ENCODE data around the gene GALNT14. TPM values are rescaled to one million over a fixed set of nuclear protein-coding genes. Genes with fewer than 3 reads are reported as not detected.

Gene GALNT14
- total and polyA plus RNA-seq, 9 donors = 1.4 to 6.9 (median 2.9) TPM

DNA sequence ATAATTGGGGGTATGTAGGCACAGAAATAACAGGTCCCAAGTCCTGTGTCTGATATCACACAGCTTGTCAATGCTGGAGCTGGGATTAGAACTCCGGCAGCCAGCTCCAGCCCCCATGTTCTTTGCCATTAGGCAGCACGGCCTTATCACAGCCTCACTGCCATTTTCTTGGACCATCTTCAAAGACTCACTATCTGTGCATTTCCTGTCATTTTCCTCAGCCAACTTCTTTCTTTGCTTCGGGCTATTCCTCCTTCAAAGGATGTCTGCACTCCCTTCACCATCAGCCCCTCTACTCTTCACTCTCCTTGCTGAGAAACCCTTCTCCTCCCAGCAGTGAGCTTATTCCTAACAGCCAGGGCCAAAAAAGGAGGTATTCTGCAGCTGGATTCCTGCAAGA lies 139.6 kb downstream of the GALNT14 start:
- DNase-seq = no peak
- H3K9me3 ChIP-seq (replicated peaks; ENCODE audit: control insufficient read depth, low read depth, low read length) = no peaks in the 10 kb centered on the region
- H3K36me3 ChIP-seq (ENCODE audit: control insufficient read depth, insufficient read depth, low read length) = no peaks in the 10 kb centered on the region
- no peaks in the 10 kb centered on the region for H3K4me1 ChIP-seq (ENCODE audit: control insufficient read depth, insufficient read depth, low read length)
- WGBS (ENCODE audit: insufficient coverage) = 58% methylated on average over 3 of the region's 3 CpGs
- no peak overlapping the region for H3K4me3 ChIP-seq (ENCODE audit: low read length)
- no peak overlapping the region for H3K27ac ChIP-seq (ENCODE audit: low read length)
- H3K27me3 ChIP-seq (ENCODE audit: control insufficient read depth, insufficient read depth, low read length) = peaks cover 3% of the 10 kb centered on the region

GRCh38 chr2:30997979-30998378 lies 140.3 kb downstream of the GALNT14 start:
- Histone ChIP-seq H3K36me3 (ENCODE audit: control insufficient read depth, insufficient read depth, low read length) (no peaks in the 10 kb centered on the region), H3K4me1 (ENCODE audit: control insufficient read depth, insufficient read depth, low read length) (no peaks in the 10 kb centered on the region), H3K4me3 (ENCODE audit: low read length) (no peak overlapping the region), H3K9me3 (replicated peaks; ENCODE audit: control insufficient read depth, low read depth, low read length) (no peaks in the 10 kb centered on the region), H3K27ac (ENCODE audit: low read length) (no peak overlapping the region), H3K27me3 (ENCODE audit: control insufficient read depth, insufficient read depth, low read length) (no peaks in the 10 kb centered on the region)
- whole genome bisulfite sequencing (ENCODE audit: insufficient coverage) = 34% methylated on average over 3 of the region's 5 CpGs
- peak; percentile 82 for DNase-seq

DNA sequence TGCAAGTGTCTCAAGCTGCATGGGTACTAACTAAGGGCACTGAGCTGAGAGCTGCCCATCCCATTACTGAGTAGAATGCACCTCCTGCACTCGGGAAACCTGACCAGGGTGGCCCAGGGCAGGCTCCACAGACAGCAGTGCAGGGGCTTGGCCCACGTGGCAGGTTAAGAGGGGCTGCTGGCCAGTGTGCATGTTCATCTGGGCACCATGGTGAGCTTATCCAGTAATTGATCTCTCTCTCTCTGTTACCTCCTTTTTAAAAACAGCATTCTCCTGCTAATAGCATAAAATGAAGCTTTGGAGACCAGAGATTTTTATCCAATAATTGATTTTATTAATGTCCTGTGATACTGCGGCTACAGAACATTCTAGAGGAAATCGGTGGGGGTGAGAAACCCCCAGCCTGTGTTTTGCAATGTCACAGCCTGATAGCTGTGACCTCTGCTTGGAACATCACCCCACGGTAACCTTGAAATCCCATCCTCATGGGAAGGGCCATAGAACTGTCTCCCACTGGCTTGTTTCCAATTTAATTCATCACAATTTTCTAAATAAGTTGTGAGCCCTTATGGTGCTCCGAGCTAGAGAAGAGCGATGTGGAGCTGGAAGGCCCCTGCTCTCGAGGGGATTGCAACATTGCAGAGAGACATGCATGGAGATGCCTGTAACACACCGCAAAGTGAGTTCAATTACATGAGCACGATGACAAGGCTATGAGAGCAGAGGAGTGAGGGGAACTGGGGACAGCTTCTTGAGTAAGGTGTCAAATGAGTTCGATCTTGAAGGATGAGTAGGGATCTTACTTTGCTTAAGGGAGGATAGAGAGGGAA lies 143.8 kb downstream of the GALNT14 start:
- no peaks in the 10 kb centered on the region for H3K36me3 ChIP-seq (ENCODE audit: control insufficient read depth, insufficient read depth, low read length)
- 56% methylated on average over 7 of the region's 11 CpGs for WGBS (ENCODE audit: insufficient coverage)

DNA sequence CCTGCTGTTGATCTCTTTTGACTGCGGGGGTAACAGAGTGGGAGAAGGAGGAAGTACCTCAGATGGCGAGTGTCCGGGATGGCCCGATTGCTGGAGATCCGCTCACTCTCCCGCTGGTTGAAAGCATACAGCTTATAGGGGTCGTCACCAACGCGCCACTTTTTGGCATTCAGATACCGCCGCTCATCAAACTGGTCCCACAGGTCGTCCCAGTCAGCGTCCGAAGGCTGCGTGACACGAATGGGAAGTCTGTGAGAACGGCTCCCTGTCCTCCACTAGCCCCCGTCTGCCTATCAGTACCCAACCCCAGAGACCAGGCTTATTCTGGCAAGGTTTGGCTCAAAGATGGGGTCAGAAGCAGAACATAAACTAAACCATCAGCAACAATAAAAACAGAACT lies 145.5 kb downstream of the GALNT14 start:
- no peak for DNase-seq
- Histone ChIP-seq H3K4me3 (ENCODE audit: low read length) (no peak overlapping the region), H3K9me3 (replicated peaks; ENCODE audit: control insufficient read depth, low read depth, low read length) (no peaks in the 10 kb centered on the region), H3K27ac (ENCODE audit: low read length) (no peak overlapping the region), H3K36me3 (ENCODE audit: control insufficient read depth, insufficient read depth, low read length) (no peaks in the 10 kb centered on the region), H3K4me1 (ENCODE audit: control insufficient read depth, insufficient read depth, low read length) (no peaks in the 10 kb centered on the region), H3K27me3 (ENCODE audit: control insufficient read depth, insufficient read depth, low read length) (peaks cover 2% of the 10 kb centered on the region)
- 88% methylated on average over 17 of the region's 18 CpGs for WGBS (ENCODE audit: insufficient coverage)

More for the DNA sequence above, 143.8 kb downstream of the GALNT14 start:
- Histone ChIP-seq H3K9me3 (replicated peaks; ENCODE audit: control insufficient read depth, low read depth, low read length) (no peaks in the 10 kb centered on the region), H3K27ac (ENCODE audit: low read length) (no peak overlapping the region), H3K4me3 (ENCODE audit: low read length) (no peak overlapping the region), H3K27me3 (ENCODE audit: control insufficient read depth, insufficient read depth, low read length) (peaks cover 2% of the 10 kb centered on the region), H3K4me1 (ENCODE audit: control insufficient read depth, insufficient read depth, low read length) (no peaks in the 10 kb centered on the region)
- DNase-seq = no peak

DNA sequence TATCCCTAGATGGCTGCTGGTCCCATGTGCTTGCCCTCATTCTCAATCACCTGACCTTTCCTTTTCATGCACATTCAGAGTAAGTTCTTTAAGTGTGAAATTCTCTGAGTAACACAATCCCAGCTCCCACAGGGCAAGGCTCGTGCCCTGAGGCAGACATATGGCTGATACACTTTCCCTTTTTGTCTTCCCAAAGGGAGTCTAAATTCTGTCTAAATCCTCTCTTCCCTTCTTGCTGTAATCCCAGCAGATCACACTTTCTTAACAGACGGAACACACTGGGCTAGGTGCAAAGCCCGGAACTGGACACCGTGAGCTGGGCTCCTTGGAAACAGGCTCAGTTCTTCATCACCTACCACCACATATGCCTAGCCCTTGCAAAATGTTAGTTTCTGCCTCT lies 147.6 kb downstream of the GALNT14 start:
- DNase-seq = no peak
- Histone ChIP-seq H3K27ac (ENCODE audit: low read length) (no peak overlapping the region), H3K4me3 (ENCODE audit: low read length) (no peak overlapping the region), H3K4me1 (ENCODE audit: control insufficient read depth, insufficient read depth, low read length) (peaks cover 5% of the 10 kb centered on the region), H3K36me3 (ENCODE audit: control insufficient read depth, insufficient read depth, low read length) (no peaks in the 10 kb centered on the region), H3K9me3 (replicated peaks; ENCODE audit: control insufficient read depth, low read depth, low read length) (no peaks in the 10 kb centered on the region), H3K27me3 (ENCODE audit: control insufficient read depth, insufficient read depth, low read length) (peaks cover 2% of the 10 kb centered on the region)
- WGBS (ENCODE audit: insufficient coverage) = 0% methylated on average over 1 of the region's 4 CpGs

- Histone ChIP-seq H3K27me3 (ENCODE audit: control insufficient read depth, insufficient read depth, low read length) (peaks cover 2% of the 10 kb centered on the region), H3K36me3 (ENCODE audit: control insufficient read depth, insufficient read depth, low read length) (no peaks in the 10 kb centered on the region), H3K4me1 (ENCODE audit: control insufficient read depth, insufficient read depth, low read length) (peaks cover 10% of the 10 kb centered on the region), H3K27ac (ENCODE audit: low read length) (no peak overlapping the region), H3K4me3 (ENCODE audit: low read length) (no peak overlapping the region), H3K9me3 (replicated peaks; ENCODE audit: control insufficient read depth, low read depth, low read length) (no peaks in the 10 kb centered on the region)
- 86% methylated on average over 1 of the region's 2 CpGs for WGBS (ENCODE audit: insufficient coverage)
- no peak for DNase-seq
Measured at GRCh38 chr2:30990176-30990575, 148.1 kb downstream of the GALNT14 start.

DNA sequence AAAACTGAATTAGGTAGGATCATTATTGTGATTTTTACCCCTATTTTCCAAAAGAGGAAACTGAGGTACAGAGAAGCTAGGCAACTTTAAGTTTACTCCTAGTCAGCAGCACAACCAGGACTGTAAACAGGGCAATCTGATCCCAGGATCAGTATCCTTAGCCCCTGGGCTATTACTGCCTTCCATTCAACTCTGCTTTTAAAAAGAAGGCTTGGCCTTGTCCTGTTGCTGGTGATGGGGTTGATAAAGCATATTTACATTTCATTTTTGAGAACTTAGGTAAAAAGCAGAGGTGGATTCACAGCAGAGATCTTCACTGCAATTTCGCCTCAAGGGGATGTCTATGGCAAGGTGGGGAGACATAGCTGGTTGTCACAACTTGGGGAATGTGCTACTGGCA lies 148.5 kb downstream of the GALNT14 start:
- Histone ChIP-seq H3K9me3 (replicated peaks; ENCODE audit: control insufficient read depth, low read depth, low read length) (no peaks in the 10 kb centered on the region), H3K4me1 (ENCODE audit: control insufficient read depth, insufficient read depth, low read length) (peaks cover 13% of the 10 kb centered on the region), H3K36me3 (ENCODE audit: control insufficient read depth, insufficient read depth, low read length) (no peaks in the 10 kb centered on the region), H3K27ac (ENCODE audit: low read length) (no peak overlapping the region), H3K4me3 (ENCODE audit: low read length) (no peak overlapping the region), H3K27me3 (ENCODE audit: control insufficient read depth, insufficient read depth, low read length) (peaks cover 2% of the 10 kb centered on the region)
- WGBS (ENCODE audit: insufficient coverage) = 40% methylated on average over 1 of the region's 1 CpG
- no peak for DNase-seq

- peak; percentile 22 for DNase-seq
- no peak overlapping the region for H3K4me3 ChIP-seq (ENCODE audit: low read length)
- H3K27me3 ChIP-seq (ENCODE audit: control insufficient read depth, insufficient read depth, low read length) = no peaks in the 10 kb centered on the region
- no peaks in the 10 kb centered on the region for H3K9me3 ChIP-seq (replicated peaks; ENCODE audit: control insufficient read depth, low read depth, low read length)
- no peaks in the 10 kb centered on the region for H3K36me3 ChIP-seq (ENCODE audit: control insufficient read depth, insufficient read depth, low read length)
- WGBS (ENCODE audit: insufficient coverage) = 9% methylated on average over 3 of the region's 6 CpGs
- no peak overlapping the region for H3K27ac ChIP-seq (ENCODE audit: low read length)
- H3K4me1 ChIP-seq (ENCODE audit: control insufficient read depth, insufficient read depth, low read length) = peaks cover 21% of the 10 kb centered on the region
Measured at GRCh38 chr2:30987566-30987965, 150.7 kb downstream of the GALNT14 start.

- Histone ChIP-seq H3K27me3 (ENCODE audit: control insufficient read depth, insufficient read depth, low read length) (no peaks in the 10 kb centered on the region), H3K9me3 (replicated peaks; ENCODE audit: control insufficient read depth, low read depth, low read length) (no peaks in the 10 kb centered on the region), H3K4me1 (ENCODE audit: control insufficient read depth, insufficient read depth, low read length) (peaks cover 29% of the 10 kb centered on the region), H3K36me3 (ENCODE audit: control insufficient read depth, insufficient read depth, low read length) (no peaks in the 10 kb centered on the region), H3K4me3 (ENCODE audit: low read length) (no peak overlapping the region), H3K27ac (ENCODE audit: low read length) (peak overlapping the region; percentile 38)
- peak; percentile 60 for DNase-seq
- WGBS (ENCODE audit: insufficient coverage) = 20% methylated on average over 1 of the region's 5 CpGs
Measured at GRCh38 chr2:30986231-30986580, 152.0 kb downstream of the GALNT14 start.

DNA sequence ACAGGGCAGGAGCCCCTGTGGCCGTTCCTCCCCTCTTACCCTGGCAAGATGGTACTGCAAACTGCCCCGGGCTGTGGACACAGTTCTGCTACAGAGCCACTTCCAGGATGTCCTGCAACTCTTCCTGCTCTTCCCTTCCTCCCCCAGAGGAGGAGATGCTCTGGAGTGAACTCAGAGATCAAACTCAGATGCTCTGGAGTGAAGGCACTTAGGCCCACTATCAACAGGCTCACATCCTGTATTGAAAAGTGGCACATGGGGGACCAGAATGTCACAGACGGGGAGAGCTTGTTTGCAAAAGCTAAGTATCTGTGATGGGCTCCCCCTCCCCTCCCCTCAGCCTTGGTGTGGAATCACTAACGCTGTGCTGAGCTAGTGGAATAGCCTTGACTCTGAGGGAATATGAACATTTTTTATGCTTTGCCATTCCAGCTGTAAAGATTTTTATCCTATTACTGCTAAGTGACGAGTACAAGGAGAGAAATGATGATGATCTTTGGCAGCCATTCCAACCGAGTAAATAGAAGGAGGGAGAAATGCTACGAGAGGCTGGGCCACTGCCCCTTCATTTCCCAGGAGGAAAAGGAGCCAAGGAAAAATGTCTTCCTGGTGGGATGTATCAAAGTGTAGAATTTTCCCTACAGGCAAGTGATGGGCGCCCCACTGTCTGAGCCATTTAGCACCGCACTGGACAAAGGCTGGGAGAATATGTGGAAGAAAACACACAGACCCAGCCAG lies 152.6 kb downstream of the GALNT14 start:
- Histone ChIP-seq H3K9me3 (replicated peaks; ENCODE audit: control insufficient read depth, low read depth, low read length) (no peaks in the 10 kb centered on the region), H3K4me1 (ENCODE audit: control insufficient read depth, insufficient read depth, low read length) (peaks cover 34% of the 10 kb centered on the region), H3K27ac (ENCODE audit: low read length) (peak overlapping the region; percentile 67), H3K27me3 (ENCODE audit: control insufficient read depth, insufficient read depth, low read length) (no peaks in the 10 kb centered on the region), H3K36me3 (ENCODE audit: control insufficient read depth, insufficient read depth, low read length) (no peaks in the 10 kb centered on the region), H3K4me3 (ENCODE audit: low read length) (no peak overlapping the region)
- WGBS (ENCODE audit: insufficient coverage) = 25% methylated on average over 5 of the region's 9 CpGs
- peak; percentile 82 for DNase-seq

All from muscle of leg (tissue), 11 donors.